HepG2 (cell line): ENCODE results near the gene PRR29. TPM values are rescaled to one million over a fixed set of nuclear protein-coding genes. Genes with fewer than 3 reads are reported as not detected.

Experiments used
- FOSL1 ChIP-seq: sonication (generic); formaldehyde crosslinking; IDR thresholded peaks from 2 replicates; pipeline ENCODE4 v1.9.0; 2021; ENCODE audit warnings: missing genetic modification reagents, borderline replicate concordance
- KAT2B ChIP-seq: fragments of 150-350 bp; IDR thresholded peaks from 2 replicates; pipeline ENCODE4 v1.6.1; 2014; ENCODE audit warnings: low read depth, low read length, borderline replicate concordance
- KDM4B ChIP-seq: sonication (generic); formaldehyde crosslinking; IDR thresholded peaks from 2 replicates; pipeline ENCODE4 v1.4.0; 2020; ENCODE audit warnings: missing genetic modification reagents
- KLF13 ChIP-seq: sonication (generic); formaldehyde crosslinking; IDR thresholded peaks from 2 replicates; pipeline ENCODE4 v1.4.0; 2020; ENCODE audit warnings: mild to moderate bottlenecking, missing genetic modification reagents
- NFYB ChIP-seq: sonication (generic); formaldehyde crosslinking; IDR thresholded peaks from 2 replicates; pipeline ENCODE4 v1.4.0; 2020; ENCODE audit warnings: missing genetic modification reagents
- RBM39 ChIP-seq: fragments of 200-400 bp; formaldehyde crosslinking; IDR thresholded peaks from one replicate; pipeline ENCODE4 v1.6.1; 2018; ENCODE audit warnings: antibody characterized with exemption, mild to moderate bottlenecking, low read depth, low read length; ENCODE audit not compliant: poor library complexity, severe bottlenecking
- RCOR2 ChIP-seq: IDR thresholded peaks from 2 replicates; pipeline ENCODE4 v1.6.1; 2016; ENCODE audit warnings: missing biosample characterization, missing genetic modification reagents
- REXO4 ChIP-seq: sonication (generic); formaldehyde crosslinking; IDR thresholded peaks from 2 replicates; pipeline ENCODE4 v1.8.0; 2022; ENCODE audit warnings: missing genetic modification reagents, mild to moderate bottlenecking, borderline replicate concordance
- SATB2 ChIP-seq: sonication (generic); formaldehyde crosslinking; IDR thresholded peaks from 2 replicates; pipeline ENCODE4 v1.5.0; 2020; ENCODE audit warnings: missing genetic modification reagents
- TAF1 ChIP-seq: sonication (generic); formaldehyde crosslinking; IDR thresholded peaks from 2 replicates; pipeline ENCODE4 v1.4.0; 2020; ENCODE audit warnings: missing genetic modification reagents
- ZNF160 ChIP-seq: sonication (generic); formaldehyde crosslinking; IDR thresholded peaks from 2 replicates; pipeline ENCODE4 v1.8.0; 2022; ENCODE audit warnings: mild to moderate bottlenecking, inconsistent platforms, missing genetic modification reagents
- ZNF234 ChIP-seq: sonication (generic); formaldehyde crosslinking; conservative IDR thresholded peaks from 2 replicates; pipeline ENCODE4 v1.5.1; 2020; ENCODE audit warnings: mild to moderate bottlenecking, missing genetic modification reagents
- ZNF34 ChIP-seq: sonication (generic); formaldehyde crosslinking; IDR thresholded peaks from 2 replicates; pipeline ENCODE4 v1.4.0; 2020; ENCODE audit warnings: mild to moderate bottlenecking, missing genetic modification reagents, borderline replicate concordance
- ZNF44 ChIP-seq: sonication (generic); formaldehyde crosslinking; IDR thresholded peaks from 2 replicates; pipeline ENCODE4 v1.5.1; 2020; ENCODE audit warnings: mild to moderate bottlenecking, missing genetic modification reagents
- ZNF577 ChIP-seq: sonication (generic); formaldehyde crosslinking; IDR thresholded peaks from 2 replicates; pipeline ENCODE4 v1.4.0; 2020; ENCODE audit warnings: mild to moderate bottlenecking, low read depth, missing genetic modification reagents, borderline replicate concordance
- ZNF678 ChIP-seq: sonication (generic); formaldehyde crosslinking; IDR thresholded peaks from 2 replicates; pipeline ENCODE4 v1.4.0; 2020; ENCODE audit warnings: mild to moderate bottlenecking, missing genetic modification reagents
- ZNF713 ChIP-seq: sonication (generic); formaldehyde crosslinking; IDR thresholded peaks from 2 replicates; pipeline ENCODE4 v1.4.0; 2020; ENCODE audit warnings: mild to moderate bottlenecking, missing genetic modification reagents
- polyA plus RNA-seq, 8 experiments: library from polyadenylated mRNA; depleted of rRNA in 3 of 8; stranded (reverse) in 7 of 8; unstranded in 1 of 8; fragments of >200 nt; fragmentation: Illumina TruSeq in 4 of 8; extraction: Trizol in 4 of 8; gene quantifications; 2 replicates each; pipeline versions ENCODE4 v1.2.1 to v1.2.3, GENCODE V29; 2011 to 2016; ENCODE audit warnings: low read depth in 4 of 8, missing spikeins in 1 of 8, mixed read lengths in 1 of 8; ENCODE audit not compliant: insufficient read depth in 1 of 8
- total RNA-seq, 5 experiments: library from RNA; depleted of rRNA; stranded (reverse); fragments of >200 nt; fragmentation: Illumina TruSeq; extraction: Trizol; gene quantifications; 2 replicates each; pipeline ENCODE4 v1.2.3, GENCODE V29; 2016; ENCODE audit warnings: low read depth in 1 of 5
- TF ChIP-seq, protein P1 (sequence below): sonication (generic); formaldehyde crosslinking; conservative IDR thresholded peaks from 2 replicates; pipeline ENCODE4 v1.8.0; 2022; ENCODE audit warnings: low read depth, missing genetic modification reagents
- TF ChIP-seq, protein P2 (sequence below): sonication (generic); formaldehyde crosslinking; conservative IDR thresholded peaks from 2 replicates; pipeline ENCODE4 v1.8.1; 2023; ENCODE audit warnings: missing genetic modification reagents
- TF ChIP-seq, protein P3 (sequence below): sonication (generic); formaldehyde crosslinking; IDR thresholded peaks from 2 replicates; pipeline ENCODE4 v1.4.0; 2020; ENCODE audit warnings: missing genetic modification reagents
- TF ChIP-seq, protein P4 (sequence below): sonication (generic); formaldehyde crosslinking; IDR thresholded peaks from 2 replicates; pipeline ENCODE4 v1.5.0; 2020; ENCODE audit warnings: missing genetic modification reagents
- TF ChIP-seq, protein P5 (sequence below): sonication (generic); formaldehyde crosslinking; IDR thresholded peaks from 2 replicates; pipeline ENCODE4 v1.4.0; 2020; ENCODE audit warnings: missing genetic modification reagents, mild to moderate bottlenecking, borderline replicate concordance

The PRR29 gene
- total and polyA plus RNA-seq, 2 of the 13 experiments (the other 11 are each of a cell fraction or from before 2014, with no cell fraction given): 0.07 to 0.20 TPM

GRCh38 chr17:64006361-64007088 is 8.4 kb downstream of the PRR29 start (continued):
- TF ChIP-seq REXO4 (no peak), NFYB (CRISPR knock-in tag) (no peak), ZNF44 (CRISPR knock-in tag) (no peak), ZNF678 (no peak), RBM39 (no peak), ZNF160 (CRISPR knock-in tag) (no peak), FOSL1 (CRISPR knock-in tag) (no peak), KLF13 (no peak), ZNF34 (CRISPR knock-in tag) (no peak), TAF1 (CRISPR knock-in tag) (peak; percentile 28; the same call in 1 of the 2 replicates), ZNF234 (no peak), KDM4B (CRISPR knock-in tag) (no peak), SATB2 (no peak), ZNF577 (CRISPR knock-in tag) (no peak), KAT2B (no peak), RCOR2 (no peak), ZNF713 (no peak)
- TF ChIP-seq, protein P1, sequence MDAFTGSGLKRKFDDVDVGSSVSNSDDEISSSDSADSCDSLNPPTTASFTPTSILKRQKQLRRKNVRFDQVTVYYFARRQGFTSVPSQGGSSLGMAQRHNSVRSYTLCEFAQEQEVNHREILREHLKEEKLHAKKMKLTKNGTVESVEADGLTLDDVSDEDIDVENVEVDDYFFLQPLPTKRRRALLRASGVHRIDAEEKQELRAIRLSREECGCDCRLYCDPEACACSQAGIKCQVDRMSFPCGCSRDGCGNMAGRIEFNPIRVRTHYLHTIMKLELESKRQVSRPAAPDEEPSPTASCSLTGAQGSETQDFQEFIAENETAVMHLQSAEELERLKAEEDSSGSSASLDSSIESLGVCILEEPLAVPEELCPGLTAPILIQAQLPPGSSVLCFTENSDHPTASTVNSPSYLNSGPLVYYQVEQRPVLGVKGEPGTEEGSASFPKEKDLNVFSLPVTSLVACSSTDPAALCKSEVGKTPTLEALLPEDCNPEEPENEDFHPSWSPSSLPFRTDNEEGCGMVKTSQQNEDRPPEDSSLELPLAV (CRISPR knock-in tag): no peak
- TF ChIP-seq, protein P2, sequence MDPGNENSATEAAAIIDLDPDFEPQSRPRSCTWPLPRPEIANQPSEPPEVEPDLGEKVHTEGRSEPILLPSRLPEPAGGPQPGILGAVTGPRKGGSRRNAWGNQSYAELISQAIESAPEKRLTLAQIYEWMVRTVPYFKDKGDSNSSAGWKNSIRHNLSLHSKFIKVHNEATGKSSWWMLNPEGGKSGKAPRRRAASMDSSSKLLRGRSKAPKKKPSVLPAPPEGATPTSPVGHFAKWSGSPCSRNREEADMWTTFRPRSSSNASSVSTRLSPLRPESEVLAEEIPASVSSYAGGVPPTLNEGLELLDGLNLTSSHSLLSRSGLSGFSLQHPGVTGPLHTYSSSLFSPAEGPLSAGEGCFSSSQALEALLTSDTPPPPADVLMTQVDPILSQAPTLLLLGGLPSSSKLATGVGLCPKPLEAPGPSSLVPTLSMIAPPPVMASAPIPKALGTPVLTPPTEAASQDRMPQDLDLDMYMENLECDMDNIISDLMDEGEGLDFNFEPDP (CRISPR knock-in tag): no peak
- TF ChIP-seq, protein P3, sequence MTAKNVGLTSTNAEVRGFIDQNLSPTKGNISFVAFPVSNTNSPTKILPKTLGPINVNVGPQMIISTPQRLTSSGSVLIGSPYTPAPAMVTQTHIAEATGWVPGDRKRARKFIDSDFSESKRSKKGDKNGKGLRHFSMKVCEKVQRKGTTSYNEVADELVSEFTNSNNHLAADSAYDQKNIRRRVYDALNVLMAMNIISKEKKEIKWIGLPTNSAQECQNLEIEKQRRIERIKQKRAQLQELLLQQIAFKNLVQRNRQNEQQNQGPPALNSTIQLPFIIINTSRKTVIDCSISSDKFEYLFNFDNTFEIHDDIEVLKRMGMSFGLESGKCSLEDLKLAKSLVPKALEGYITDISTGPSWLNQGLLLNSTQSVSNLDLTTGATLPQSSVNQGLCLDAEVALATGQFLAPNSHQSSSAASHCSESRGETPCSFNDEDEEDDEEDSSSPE: no peak
- TF ChIP-seq, protein P4, sequence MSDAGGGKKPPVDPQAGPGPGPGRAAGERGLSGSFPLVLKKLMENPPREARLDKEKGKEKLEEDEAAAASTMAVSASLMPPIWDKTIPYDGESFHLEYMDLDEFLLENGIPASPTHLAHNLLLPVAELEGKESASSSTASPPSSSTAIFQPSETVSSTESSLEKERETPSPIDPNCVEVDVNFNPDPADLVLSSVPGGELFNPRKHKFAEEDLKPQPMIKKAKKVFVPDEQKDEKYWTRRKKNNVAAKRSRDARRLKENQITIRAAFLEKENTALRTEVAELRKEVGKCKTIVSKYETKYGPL (CRISPR knock-in tag): no peak
- TF ChIP-seq, protein P5, sequence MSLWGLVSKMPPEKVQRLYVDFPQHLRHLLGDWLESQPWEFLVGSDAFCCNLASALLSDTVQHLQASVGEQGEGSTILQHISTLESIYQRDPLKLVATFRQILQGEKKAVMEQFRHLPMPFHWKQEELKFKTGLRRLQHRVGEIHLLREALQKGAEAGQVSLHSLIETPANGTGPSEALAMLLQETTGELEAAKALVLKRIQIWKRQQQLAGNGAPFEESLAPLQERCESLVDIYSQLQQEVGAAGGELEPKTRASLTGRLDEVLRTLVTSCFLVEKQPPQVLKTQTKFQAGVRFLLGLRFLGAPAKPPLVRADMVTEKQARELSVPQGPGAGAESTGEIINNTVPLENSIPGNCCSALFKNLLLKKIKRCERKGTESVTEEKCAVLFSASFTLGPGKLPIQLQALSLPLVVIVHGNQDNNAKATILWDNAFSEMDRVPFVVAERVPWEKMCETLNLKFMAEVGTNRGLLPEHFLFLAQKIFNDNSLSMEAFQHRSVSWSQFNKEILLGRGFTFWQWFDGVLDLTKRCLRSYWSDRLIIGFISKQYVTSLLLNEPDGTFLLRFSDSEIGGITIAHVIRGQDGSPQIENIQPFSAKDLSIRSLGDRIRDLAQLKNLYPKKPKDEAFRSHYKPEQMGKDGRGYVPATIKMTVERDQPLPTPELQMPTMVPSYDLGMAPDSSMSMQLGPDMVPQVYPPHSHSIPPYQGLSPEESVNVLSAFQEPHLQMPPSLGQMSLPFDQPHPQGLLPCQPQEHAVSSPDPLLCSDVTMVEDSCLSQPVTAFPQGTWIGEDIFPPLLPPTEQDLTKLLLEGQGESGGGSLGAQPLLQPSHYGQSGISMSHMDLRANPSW (CRISPR knock-in tag): no peak
